H9 (cell line): ENCODE data around the gene TCF4. TPM values are rescaled to one million over a fixed set of nuclear protein-coding genes. Genes with fewer than 3 reads are reported as not detected.

Source experiments
- DNase-seq: peaks from one replicate; pipeline ENCODE4 v3.0.0-alpha.2; 2017
- H2AFZ ChIP-seq: one replicate; pipeline ENCODE4 v1.6.1; 2013; ENCODE audit warnings: mild to moderate bottlenecking, low read length, control low read depth, moderate library complexity
- H2AK5ac ChIP-seq: 2 replicates; pipeline ENCODE4 v1.6.1; 2013; ENCODE audit warnings: low read length, control low read depth, mixed read lengths; ENCODE audit not compliant: insufficient read length
- H2BK120ac ChIP-seq: one replicate; pipeline ENCODE4 v1.6.1; 2013; ENCODE audit warnings: low read depth, mild to moderate bottlenecking, low read length, control low read depth, inconsistent platforms; ENCODE audit not compliant: poor library complexity, severe bottlenecking
- H2BK12ac ChIP-seq: 2 replicates; pipeline ENCODE4 v1.6.1; 2013; ENCODE audit warnings: low read length, control low read depth, mixed read lengths, low read depth; ENCODE audit not compliant: insufficient read length
- H2BK15ac ChIP-seq: 2 replicates; pipeline ENCODE4 v1.6.1; 2013; ENCODE audit warnings: low read depth, low read length, control low read depth
- H2BK20ac ChIP-seq: one replicate; pipeline ENCODE4 v1.6.1; 2013; ENCODE audit warnings: low read depth, mild to moderate bottlenecking, low read length, control low read depth, inconsistent platforms; ENCODE audit not compliant: poor library complexity, severe bottlenecking
- H2BK5ac ChIP-seq: 2 replicates; pipeline ENCODE4 v1.6.1; 2013; ENCODE audit warnings: low read length, control low read depth, mixed read lengths; ENCODE audit not compliant: insufficient read length
- H3K14ac ChIP-seq: 2 replicates; pipeline ENCODE4 v1.6.1; 2013; ENCODE audit warnings: low read length, control low read depth; ENCODE audit not compliant: insufficient read depth
- H3K18ac ChIP-seq: 2 replicates; pipeline ENCODE4 v1.6.1; 2013; ENCODE audit warnings: low read depth, mild to moderate bottlenecking, mixed read lengths, low read length, control low read depth; ENCODE audit not compliant: insufficient read length
- H3K23ac ChIP-seq: 2 replicates; pipeline ENCODE4 v1.6.1; 2013; ENCODE audit warnings: low read length, control low read depth, mixed read lengths, low read depth; ENCODE audit not compliant: insufficient read length
- H3K23me2 ChIP-seq: 2 replicates; pipeline ENCODE4 v1.6.1; 2013; ENCODE audit warnings: low read depth, mild to moderate bottlenecking, mixed read lengths, low read length, control low read depth; ENCODE audit not compliant: insufficient read length, poor library complexity, severe bottlenecking
- H3K27ac ChIP-seq: 2 replicates; pipeline ENCODE4 v1.5.1; 2013; ENCODE audit warnings: low read length, control low read depth, mixed read lengths, low read depth; ENCODE audit not compliant: insufficient read length
- H3K27me3 ChIP-seq: 2 replicates; pipeline ENCODE4 v1.6.1; 2013; ENCODE audit warnings: low read length, control low read depth, inconsistent platforms; ENCODE audit not compliant: insufficient read depth
- H3K4ac ChIP-seq: 2 replicates; pipeline ENCODE4 v1.6.1; 2013; ENCODE audit warnings: low read depth, mild to moderate bottlenecking, control low read depth, inconsistent platforms, low read length, moderate library complexity
- H3K4me1 ChIP-seq: 2 replicates; pipeline ENCODE4 v1.6.1; 2013; ENCODE audit warnings: low read length, control low read depth, inconsistent platforms; ENCODE audit not compliant: insufficient read depth
- H3K4me2 ChIP-seq: 2 replicates; pipeline ENCODE4 v1.6.1; 2013; ENCODE audit warnings: low read length, control low read depth, mixed read lengths; ENCODE audit not compliant: insufficient read length, insufficient read depth
- H3K56ac ChIP-seq: 2 replicates; pipeline ENCODE4 v1.6.1; 2013; ENCODE audit warnings: low read depth, mild to moderate bottlenecking, mixed read lengths, low read length, control low read depth; ENCODE audit not compliant: insufficient read length
- H3K79me1 ChIP-seq: 2 replicates; pipeline ENCODE4 v1.6.1; 2013; ENCODE audit warnings: low read depth, mild to moderate bottlenecking, moderate library complexity, low read length, control low read depth, inconsistent platforms; ENCODE audit not compliant: insufficient read depth, poor library complexity, severe bottlenecking
- H3K79me2 ChIP-seq: 2 replicates; pipeline ENCODE4 v1.6.1; 2013; ENCODE audit warnings: low read length, control low read depth, inconsistent platforms; ENCODE audit not compliant: insufficient read depth
- H3K9ac ChIP-seq: 2 replicates; pipeline ENCODE4 v1.6.1; 2013; ENCODE audit warnings: low read length, control low read depth, mixed read lengths; ENCODE audit not compliant: insufficient read length; ENCODE audit errors: extremely low read depth
- H3K9me3 ChIP-seq: one replicate; pipeline ENCODE4 v1.6.1; 2013; ENCODE audit warnings: low read depth, low read length, inconsistent platforms; ENCODE audit not compliant: control insufficient read depth
- H3T11ph ChIP-seq: one replicate; pipeline ENCODE4 v1.6.1; 2013; ENCODE audit warnings: mild to moderate bottlenecking, low read length, control low read depth, inconsistent platforms
- H4K20me1 ChIP-seq: one replicate; pipeline ENCODE4 v1.6.1; 2013; ENCODE audit not compliant: control insufficient read depth, insufficient read length, insufficient read depth
- H4K5ac ChIP-seq: 2 replicates; pipeline ENCODE4 v1.6.1; 2013; ENCODE audit warnings: low read depth, mild to moderate bottlenecking, mixed read lengths, low read length, control low read depth; ENCODE audit not compliant: insufficient read length
- H4K8ac ChIP-seq: replicated peaks from 2 replicates; pipeline ENCODE4 v1.6.1; 2013; ENCODE audit warnings: low read length, control low read depth, mixed read lengths, low read depth; ENCODE audit not compliant: insufficient read length
- H4K91ac ChIP-seq: 2 replicates; pipeline ENCODE4 v1.6.1; 2013; ENCODE audit warnings: low read depth, mild to moderate bottlenecking, moderate library complexity, mixed read lengths, low read length, control low read depth; ENCODE audit not compliant: insufficient read length
- H3K27ac Mint-ChIP-seq, 3 experiments: 2 replicates in 2 of 3; 3 replicates in 1 of 3; pipeline ENCODE4 v1.8.0; 2020 to 2021; ENCODE audit warnings: mixed read lengths in 3 of 3, mild to moderate bottlenecking in 1 of 3, moderate library complexity in 1 of 3
- H3K27me3 Mint-ChIP-seq: 2 replicates; pipeline ENCODE4 v1.8.0; 2021; ENCODE audit warnings: low read depth, mild to moderate bottlenecking, moderate library complexity, mixed read lengths
- H3K36me3 Mint-ChIP-seq, 3 experiments: 2 replicates in 2 of 3; 3 replicates in 1 of 3; pipeline ENCODE4 v1.8.0; 2020 to 2021; ENCODE audit warnings: low read depth in 3 of 3, mixed read lengths in 3 of 3; ENCODE audit not compliant: insufficient read depth in 1 of 3
- H3K4me1 Mint-ChIP-seq, 2 experiments: 2 replicates each; pipeline ENCODE4 v1.8.0; 2020; ENCODE audit warnings: mixed read lengths in 2 of 2
- H3K4me3 Mint-ChIP-seq, 2 experiments: 2 replicates in 1 of 2; 3 replicates in 1 of 2; pipeline ENCODE4 v1.8.0; 2020 to 2021; ENCODE audit warnings: mild to moderate bottlenecking in 2 of 2, mixed read lengths in 2 of 2, moderate library complexity in 1 of 2
- H3K9me3 Mint-ChIP-seq, 2 experiments: 2 replicates in 1 of 2; 3 replicates in 1 of 2; pipeline ENCODE4 v1.8.0; 2020; ENCODE audit warnings: mild to moderate bottlenecking in 2 of 2, mixed read lengths in 2 of 2, moderate library complexity in 1 of 2
- CTCF ChIP-seq: fragments of 200-600 bp; sonication (generic); conservative IDR thresholded peaks from 3 replicates; pipeline ENCODE4 v1.8.0; 2021; ENCODE audit warnings: antibody characterized with exemption, mild to moderate bottlenecking
- WGBS: extraction: QIAGEN DNeasy Blood & Tissue Kit; methylation state at CpG from one replicate; pipeline ENCODE4 v1.1.7; 2013; ENCODE audit warnings: missing lambda C conversion rate, low lambda C conversion rate, mixed read lengths; ENCODE audit not compliant: insufficient read length; ENCODE audit errors: extremely low coverage; 5-methylcytosine and 5-hydroxymethylcytosine counted together
- total RNA-seq: library from RNA; stranded (reverse); gene quantifications from 2 replicates; pipeline ENCODE4 v1.2.1, GENCODE V29; 2021

TCF4 gene
- total RNA-seq, 1 experiment from 2014 or later: 99.4 TPM

- peaks cover 1% of the 10 kb centered on the region; the same call in 1 of the 2 replicates for H3K4me1 ChIP-seq
Measured at GRCh38 chr18:55318951-55319441, 269.0 kb downstream of the TCF4 start.

More at GRCh38 chr18:55318951-55319441, 269.0 kb downstream of the TCF4 start:
- Histone ChIP-seq H3K79me2 (peaks cover under 1% of the 10 kb centered on the region; the same call in 1 of the 2 replicates), H3T11ph (no peak overlapping the region), H3K9ac (no peak overlapping the region), H2BK20ac (no peak overlapping the region), H2BK12ac (no peak overlapping the region), H3K56ac (no peak overlapping the region), H2BK5ac (no peak overlapping the region), H4K8ac (no peak overlapping the region), H3K27me3 (no peaks in the 10 kb centered on the region), H2AFZ (no peak overlapping the region), H3K27ac (no peak overlapping the region), H4K91ac (no peak overlapping the region), H3K9me3 (no peaks in the 10 kb centered on the region), H2BK120ac (no peak overlapping the region), H4K5ac (no peak overlapping the region), H3K4me2 (no peak overlapping the region), H2BK15ac (no peak overlapping the region), H3K23ac (no peak overlapping the region), H3K23me2 (peaks cover 9% of the 10 kb centered on the region), H3K4ac (no peak overlapping the region), H2AK5ac (no peak overlapping the region), H3K79me1 (no peaks in the 10 kb centered on the region), H3K18ac (no peak overlapping the region), H4K20me1 (no peaks in the 10 kb centered on the region), H3K14ac (no peak overlapping the region)
- DNase-seq: no peak
- Mint-ChIP-seq H3K27me3 (no peaks in the 10 kb centered on the region; the same call in 1 of the 2 replicates), H3K9me3 (no peaks in the 10 kb centered on the region), H3K4me3 (no peak overlapping the region), H3K36me3 (no peaks in the 10 kb centered on the region), H3K4me1 (peaks cover 50 to 64% of the 10 kb centered on the region in 2 experiments), H3K27ac (peak overlapping the region in 1 of 3 experiments; percentile 50; a peak in 1 of 7 replicates)
- no CpG with 5 or more reads among the region's 3 CpGs for WGBS
- TF ChIP-seq CTCF: no peak
